ENCODE measurements around the gene PROM1. TPM values are rescaled to one million over a fixed set of nuclear protein-coding genes. Genes with fewer than 3 reads are reported as not detected.

The PROM1 gene
- polyA plus RNA-seq, 1 donor: 22.5 TPM

- Histone ChIP-seq H3K4me1 (ENCODE audit: control insufficient read depth, insufficient read depth, low read length) (no peaks in the 10 kb centered on the region), H3K4me3 (ENCODE audit: low read length) (no peak overlapping the region), H3K9me3 (ENCODE audit: control insufficient read depth, low read depth, low read length) (no peaks in the 10 kb centered on the region), H3K27ac (ENCODE audit: low read length) (no peak overlapping the region), H3K36me3 (ENCODE audit: control insufficient read depth, insufficient read depth, low read length) (no peaks in the 10 kb centered on the region), H3K27me3 (ENCODE audit: control insufficient read depth, insufficient read depth, low read length) (no peaks in the 10 kb centered on the region)
- WGBS (ENCODE audit: insufficient coverage, low lambda C conversion rate): no CpG with 5 or more reads among the region's 7 CpGs
- peak in 1 of 2 donors; percentile 25 for DNase-seq
These were observed 39.7 kb upstream of the PROM1 start for GRCh38 chr4:16123356-16124084.

- DNase-seq: no peak
- Histone ChIP-seq H3K4me3 (ENCODE audit: low read length) (no peak overlapping the region), H3K36me3 (ENCODE audit: control insufficient read depth, insufficient read depth, low read length) (no peaks in the 10 kb centered on the region), H3K9me3 (ENCODE audit: control insufficient read depth, low read depth, low read length) (no peaks in the 10 kb centered on the region), H3K27me3 (ENCODE audit: control insufficient read depth, insufficient read depth, low read length) (no peaks in the 10 kb centered on the region), H3K4me1 (ENCODE audit: control insufficient read depth, insufficient read depth, low read length) (no peaks in the 10 kb centered on the region), H3K27ac (ENCODE audit: low read length) (no peak overlapping the region)
- 100% methylated on average over 1 of the region's 5 CpGs for WGBS (ENCODE audit: insufficient coverage, low lambda C conversion rate)
These were observed 39.0 kb upstream of the PROM1 start for GRCh38 chr4:16122784-16123183.

GRCh38 chr4:16122308-16122711 is 38.5 kb upstream of the PROM1 start:
- Histone ChIP-seq H3K4me1 (ENCODE audit: control insufficient read depth, insufficient read depth, low read length) (no peaks in the 10 kb centered on the region), H3K27ac (ENCODE audit: low read length) (no peak overlapping the region), H3K4me3 (ENCODE audit: low read length) (no peak overlapping the region), H3K9me3 (ENCODE audit: control insufficient read depth, low read depth, low read length) (no peaks in the 10 kb centered on the region), H3K27me3 (ENCODE audit: control insufficient read depth, insufficient read depth, low read length) (no peaks in the 10 kb centered on the region), H3K36me3 (ENCODE audit: control insufficient read depth, insufficient read depth, low read length) (no peaks in the 10 kb centered on the region)
- no peak for DNase-seq
- 100% methylated on average over 1 of the region's 4 CpGs for WGBS (ENCODE audit: insufficient coverage, low lambda C conversion rate)

GRCh38 chr4:16120720-16121119 is 36.9 kb upstream of the PROM1 start:
- Histone ChIP-seq H3K36me3 (ENCODE audit: control insufficient read depth, insufficient read depth, low read length) (no peaks in the 10 kb centered on the region), H3K4me3 (ENCODE audit: low read length) (no peak overlapping the region), H3K27me3 (ENCODE audit: control insufficient read depth, insufficient read depth, low read length) (no peaks in the 10 kb centered on the region), H3K27ac (ENCODE audit: low read length) (no peak overlapping the region), H3K9me3 (ENCODE audit: control insufficient read depth, low read depth, low read length) (no peaks in the 10 kb centered on the region), H3K4me1 (ENCODE audit: control insufficient read depth, insufficient read depth, low read length) (no peaks in the 10 kb centered on the region)
- DNase-seq: no peak
- WGBS (ENCODE audit: insufficient coverage, low lambda C conversion rate): no CpG with 5 or more reads among the region's 4 CpGs

GRCh38 chr4:16119981-16120380 is 36.2 kb upstream of the PROM1 start:
- Histone ChIP-seq H3K4me3 (ENCODE audit: low read length) (no peak overlapping the region), H3K27me3 (ENCODE audit: control insufficient read depth, insufficient read depth, low read length) (no peaks in the 10 kb centered on the region), H3K4me1 (ENCODE audit: control insufficient read depth, insufficient read depth, low read length) (no peaks in the 10 kb centered on the region), H3K27ac (ENCODE audit: low read length) (no peak overlapping the region), H3K36me3 (ENCODE audit: control insufficient read depth, insufficient read depth, low read length) (no peaks in the 10 kb centered on the region), H3K9me3 (ENCODE audit: control insufficient read depth, low read depth, low read length) (no peaks in the 10 kb centered on the region)
- no peak for DNase-seq
- no CpG with 5 or more reads among the region's 4 CpGs for WGBS (ENCODE audit: insufficient coverage, low lambda C conversion rate)

- WGBS (ENCODE audit: insufficient coverage, low lambda C conversion rate): no CpG with 5 or more reads among the region's 2 CpGs
- no peak for DNase-seq
- H3K36me3 ChIP-seq (ENCODE audit: control insufficient read depth, insufficient read depth, low read length): no peaks in the 10 kb centered on the region
- H3K4me3 ChIP-seq (ENCODE audit: low read length): no peak overlapping the region
- H3K4me1 ChIP-seq (ENCODE audit: control insufficient read depth, insufficient read depth, low read length): no peaks in the 10 kb centered on the region
- no peak overlapping the region for H3K27ac ChIP-seq (ENCODE audit: low read length)
- no peaks in the 10 kb centered on the region for H3K9me3 ChIP-seq (ENCODE audit: control insufficient read depth, low read depth, low read length)
- H3K27me3 ChIP-seq (ENCODE audit: control insufficient read depth, insufficient read depth, low read length): no peaks in the 10 kb centered on the region
These were observed 34.3 kb upstream of the PROM1 start for GRCh38 chr4:16118090-16118489.

GRCh38 chr4:16117164-16117563 is 33.3 kb upstream of the PROM1 start:
- no peaks in the 10 kb centered on the region for H3K9me3 ChIP-seq (ENCODE audit: control insufficient read depth, low read depth, low read length)
- 67% methylated on average over 1 of the region's 5 CpGs for WGBS (ENCODE audit: insufficient coverage, low lambda C conversion rate)
- no peak overlapping the region for H3K4me3 ChIP-seq (ENCODE audit: low read length)
- no peaks in the 10 kb centered on the region for H3K4me1 ChIP-seq (ENCODE audit: control insufficient read depth, insufficient read depth, low read length)
- no peaks in the 10 kb centered on the region for H3K36me3 ChIP-seq (ENCODE audit: control insufficient read depth, insufficient read depth, low read length)
- H3K27ac ChIP-seq (ENCODE audit: low read length): no peak overlapping the region
- DNase-seq: no peak
- no peaks in the 10 kb centered on the region for H3K27me3 ChIP-seq (ENCODE audit: control insufficient read depth, insufficient read depth, low read length)

GRCh38 chr4:16116493-16116990 is 32.7 kb upstream of the PROM1 start:
- Histone ChIP-seq H3K27me3 (ENCODE audit: control insufficient read depth, insufficient read depth, low read length) (no peaks in the 10 kb centered on the region), H3K9me3 (ENCODE audit: control insufficient read depth, low read depth, low read length) (no peaks in the 10 kb centered on the region), H3K4me1 (ENCODE audit: control insufficient read depth, insufficient read depth, low read length) (no peaks in the 10 kb centered on the region), H3K27ac (ENCODE audit: low read length) (no peak overlapping the region), H3K36me3 (ENCODE audit: control insufficient read depth, insufficient read depth, low read length) (no peaks in the 10 kb centered on the region), H3K4me3 (ENCODE audit: low read length) (no peak overlapping the region)
- no peak for DNase-seq
- WGBS (ENCODE audit: insufficient coverage, low lambda C conversion rate): no CpG with 5 or more reads among the region's 3 CpGs

GRCh38 chr4:16116019-16116418 is 32.2 kb upstream of the PROM1 start:
- Histone ChIP-seq H3K9me3 (ENCODE audit: control insufficient read depth, low read depth, low read length) (no peaks in the 10 kb centered on the region), H3K27ac (ENCODE audit: low read length) (no peak overlapping the region), H3K4me1 (ENCODE audit: control insufficient read depth, insufficient read depth, low read length) (no peaks in the 10 kb centered on the region), H3K36me3 (ENCODE audit: control insufficient read depth, insufficient read depth, low read length) (no peaks in the 10 kb centered on the region), H3K27me3 (ENCODE audit: control insufficient read depth, insufficient read depth, low read length) (no peaks in the 10 kb centered on the region), H3K4me3 (ENCODE audit: low read length) (no peak overlapping the region)
- no peak for DNase-seq
- no CpG with 5 or more reads among the region's 7 CpGs for WGBS (ENCODE audit: insufficient coverage, low lambda C conversion rate)

- no peaks in the 10 kb centered on the region for H3K36me3 ChIP-seq (ENCODE audit: control insufficient read depth, insufficient read depth, low read length)
- WGBS (ENCODE audit: insufficient coverage, low lambda C conversion rate): no CpG with 5 or more reads among the region's 6 CpGs
- no peaks in the 10 kb centered on the region for H3K4me1 ChIP-seq (ENCODE audit: control insufficient read depth, insufficient read depth, low read length)
- no peak overlapping the region for H3K27ac ChIP-seq (ENCODE audit: low read length)
- H3K4me3 ChIP-seq (ENCODE audit: low read length): no peak overlapping the region
- no peaks in the 10 kb centered on the region for H3K9me3 ChIP-seq (ENCODE audit: control insufficient read depth, low read depth, low read length)
- DNase-seq: no peak
- no peaks in the 10 kb centered on the region for H3K27me3 ChIP-seq (ENCODE audit: control insufficient read depth, insufficient read depth, low read length)
These were observed 30.7 kb upstream of the PROM1 start for GRCh38 chr4:16114546-16114945.

- DNase-seq: no peak
- no peaks in the 10 kb centered on the region for H3K27me3 ChIP-seq (ENCODE audit: control insufficient read depth, insufficient read depth, low read length)
- 79% methylated on average over 2 of the region's 3 CpGs for WGBS (ENCODE audit: insufficient coverage, low lambda C conversion rate)
These were observed 29.9 kb upstream of the PROM1 start for GRCh38 chr4:16113741-16114140.

More at GRCh38 chr4:16113741-16114140, 29.9 kb upstream of the PROM1 start:
- no peaks in the 10 kb centered on the region for H3K9me3 ChIP-seq (ENCODE audit: control insufficient read depth, low read depth, low read length)
- no peaks in the 10 kb centered on the region for H3K4me1 ChIP-seq (ENCODE audit: control insufficient read depth, insufficient read depth, low read length)
- no peak overlapping the region for H3K4me3 ChIP-seq (ENCODE audit: low read length)
- H3K36me3 ChIP-seq (ENCODE audit: control insufficient read depth, insufficient read depth, low read length): no peaks in the 10 kb centered on the region
- H3K27ac ChIP-seq (ENCODE audit: low read length): no peak overlapping the region
